A549 (cell line): ENCODE results near the gene ARMC10. TPM values are rescaled to one million over a fixed set of nuclear protein-coding genes. Genes with fewer than 3 reads are reported as not detected.

ENCODE experiments used
- ATAC-seq, 2 experiments: fragments of 200-7000 bp in 1 of 2; fragments of >200 bp in 1 of 2; cut with Nextera tagmentation in 1 of 2; cut with Tn5 transposase in 1 of 2; 3 replicates each; pipeline versions ENCODE4 v1.8.0 to v1.9.1; 2018 to 2020; ENCODE audit warnings: mild to moderate bottlenecking in 1 of 2, moderate library complexity in 1 of 2
- CTCF ChIA-PET: fragments of 300-600 bp; sonication (Branson Sonifier 250); formaldehyde crosslinking; extraction: SDS; loops from one replicate; lab custom pipeline; 2021; ENCODE audit warnings: antibody characterized with exemption, inconsistent platforms; lab: Yijun Ruan, JAX
- POLR2A ChIA-PET: fragments of 350-600 bp; formaldehyde crosslinking; extraction: SDS; loops from one replicate; lab custom pipeline; 2021; ENCODE audit warnings: antibody characterized with exemption, inconsistent platforms; lab: Yijun Ruan, JAX
- DNase-seq, 2 experiments: peaks; one replicate each; pipeline versions ENCODE4 v3.0.0 to v3.0.0-alpha.2; 2011 to 2016; ENCODE audit warnings: low read depth in 1 of 2, low spot score in 1 of 2
- FAIRE-seq: peaks from 2 replicates; lab custom pipeline; 2011; peaks lifted over from hg19 to GRCh38; lab: Jason Lieb, UNC
- H3K27ac ChIP-seq, 2 experiments: fragments of >200 bp; sonication (Bioruptor Twin); formaldehyde crosslinking; 3 replicates each; pipeline ENCODE4 v1.5.1; 2016 to 2017
- H3K4me1 ChIP-seq: fragments of >200 bp; sonication (Bioruptor Twin); formaldehyde crosslinking; 3 replicates; pipeline ENCODE4 v1.6.1; 2016
- H3K4me2 ChIP-seq: fragments of >200 bp; sonication (Bioruptor Twin); formaldehyde crosslinking; 3 replicates; pipeline ENCODE4 v1.6.1; 2016
- H3K4me3 ChIP-seq: fragments of >200 bp; sonication (Bioruptor Twin); formaldehyde crosslinking; 3 replicates; pipeline ENCODE4 v1.5.1; 2016
- H3K9me3 ChIP-seq: fragments of >200 bp; sonication (Bioruptor Twin); formaldehyde crosslinking; 3 replicates; pipeline ENCODE4 v1.6.1; 2016
- CBX2 ChIP-seq: fragments of 200-600 bp; sonication (generic); IDR thresholded peaks from 2 replicates; pipeline ENCODE4 v1.6.1; 2016; ENCODE audit warnings: low read depth, mild to moderate bottlenecking, borderline replicate concordance
- CEBPB ChIP-seq, 2 experiments: fragments of >200 bp in 1 of 2; sonication (Bioruptor Twin) in 1 of 2; formaldehyde crosslinking in 1 of 2; IDR thresholded peaks; 2 replicates each; pipeline ENCODE4 v1.6.1; 2012 to 2016
- CHD2 ChIP-seq: fragments of 150-350 bp; IDR thresholded peaks from 2 replicates; pipeline ENCODE4 v1.6.1; 2014; ENCODE audit warnings: low read length; ENCODE audit not compliant: partially characterized antibody
- CTCF ChIP-seq: fragments of >200 bp; sonication (Bioruptor Twin); formaldehyde crosslinking; IDR thresholded peaks from 3 replicates; pipeline ENCODE4 v1.5.1; 2016
- EHF ChIP-seq: fragments of 250-450 bp; sonication (Bioruptor Pico); IDR thresholded peaks from 2 replicates; pipeline ENCODE4 v1.5.0; 2020; ENCODE audit warnings: mild to moderate bottlenecking
- EHMT2 ChIP-seq: fragments of 200-600 bp; sonication (generic); IDR thresholded peaks from 2 replicates; pipeline ENCODE4 v1.6.1; 2016; ENCODE audit warnings: antibody characterized with exemption, low read depth, mild to moderate bottlenecking, moderate library complexity
- ELK1 ChIP-seq: fragments of 150-350 bp; IDR thresholded peaks from 2 replicates; pipeline ENCODE4 v1.6.1; 2014; ENCODE audit warnings: low read depth, mild to moderate bottlenecking, low read length
- EP300 ChIP-seq, 2 experiments: fragments of >200 bp; sonication (Bioruptor Twin); formaldehyde crosslinking; IDR thresholded peaks; 2 replicates in 1 of 2; 3 replicates in 1 of 2; pipeline ENCODE4 v1.6.1; 2016 to 2017
- FOSB ChIP-seq: fragments of 250-450 bp; sonication (Bioruptor Pico); IDR thresholded peaks from 2 replicates; pipeline ENCODE4 v1.5.0; 2020; ENCODE audit warnings: mild to moderate bottlenecking, moderate library complexity
- HDAC2 ChIP-seq: fragments of 200-600 bp; sonication (generic); IDR thresholded peaks from 2 replicates; pipeline ENCODE4 v1.6.1; 2016
- HEYL ChIP-seq: fragments of 250-450 bp; sonication (Bioruptor Pico); IDR thresholded peaks from 2 replicates; pipeline ENCODE4 v1.8.0; 2021; ENCODE audit warnings: mild to moderate bottlenecking, moderate library complexity
- JUN ChIP-seq, 2 experiments: fragments of >200 bp; sonication (Bioruptor Twin); formaldehyde crosslinking; IDR thresholded peaks; 2 replicates in 1 of 2; 3 replicates in 1 of 2; pipeline ENCODE4 v1.6.1; 2016 to 2017
- KDM1A ChIP-seq: fragments of 200-600 bp; sonication (generic); IDR thresholded peaks from 2 replicates; pipeline ENCODE4 v1.6.1; 2016; ENCODE audit warnings: low read depth, mild to moderate bottlenecking
- KDM5A ChIP-seq: fragments of 200-600 bp; sonication (generic); IDR thresholded peaks from 2 replicates; pipeline ENCODE4 v1.6.1; 2016; ENCODE audit warnings: antibody characterized with exemption, mild to moderate bottlenecking
- MAFK ChIP-seq: fragments of 450-650 bp; IDR thresholded peaks from 2 replicates; pipeline ENCODE4 v1.6.1; 2014; ENCODE audit not compliant: partially characterized antibody
- NFE2L2 ChIP-seq: fragments of 150-350 bp; conservative IDR thresholded peaks from 2 replicates; pipeline ENCODE4 v1.6.1; 2014; ENCODE audit warnings: low read length
- POLR2AphosphoS2 ChIP-seq: conservative IDR thresholded peaks from 2 replicates; pipeline ENCODE4 v1.6.1; 2012; ENCODE audit warnings: low read length, improper control_type of control experiment, inconsistent platforms
- RAD21 ChIP-seq, 2 experiments: fragments of >200 bp in 1 of 2; sonication (Bioruptor Twin) in 1 of 2; formaldehyde crosslinking in 1 of 2; IDR thresholded peaks in 1 of 2; conservative IDR thresholded peaks in 1 of 2; 2 replicates in 1 of 2; 3 replicates in 1 of 2; pipeline ENCODE4 v1.6.1; 2012 to 2018; ENCODE audit warnings: inconsistent platforms in 1 of 2
- RARB ChIP-seq: fragments of 250-450 bp; sonication (Bioruptor Pico); IDR thresholded peaks from 2 replicates; pipeline ENCODE4 v1.8.0; 2021; ENCODE audit warnings: mild to moderate bottlenecking, moderate library complexity
- RFX5 ChIP-seq: fragments of 450-650 bp; IDR thresholded peaks from 2 replicates; pipeline ENCODE4 v1.7.1; 2014; ENCODE audit warnings: antibody characterized with exemption, mild to moderate bottlenecking, moderate library complexity
- RNF2 ChIP-seq: fragments of 200-600 bp; sonication (generic); IDR thresholded peaks from 2 replicates; pipeline ENCODE4 v1.6.1; 2016; ENCODE audit warnings: low read depth, mild to moderate bottlenecking, antibody characterized with exemption, moderate library complexity, borderline replicate concordance
- SMC3 ChIP-seq: fragments of >200 bp; sonication (Bioruptor Twin); formaldehyde crosslinking; IDR thresholded peaks from 3 replicates; pipeline ENCODE4 v1.6.1; 2018; ENCODE audit warnings: inconsistent platforms
- TP53 ChIP-seq: fragments of 250-450 bp; sonication (Bioruptor Pico); IDR thresholded peaks from 2 replicates; pipeline ENCODE4 v1.5.0; 2021; ENCODE audit warnings: mild to moderate bottlenecking, moderate library complexity
- USF2 ChIP-seq: fragments of 450-650 bp; IDR thresholded peaks from 2 replicates; pipeline ENCODE4 v1.6.1; 2014; ENCODE audit warnings: antibody characterized with exemption
- ZC3H11A ChIP-seq: fragments of 450-650 bp; IDR thresholded peaks from 2 replicates; pipeline ENCODE4 v1.6.1; 2014; ENCODE audit warnings: antibody characterized with exemption, mild to moderate bottlenecking
- ZSCAN20 ChIP-seq: fragments of 250-450 bp; sonication (Bioruptor Pico); IDR thresholded peaks from 2 replicates; pipeline ENCODE4 v1.8.0; 2022; ENCODE audit warnings: mild to moderate bottlenecking, moderate library complexity
- WGBS: methylation state at CpG from one replicate; pipeline ENCODE4 v1.1.6; 2017; ENCODE audit errors: missing lambda C conversion rate; 5-methylcytosine and 5-hydroxymethylcytosine counted together
- polyA plus RNA-seq, 4 experiments: library from polyadenylated mRNA; depleted of rRNA in 3 of 4; stranded (reverse); fragments of >200 nt; fragmentation: RNase III in 1 of 4; extraction: RNeasy Plus Mini Kit Qiagen cat#74134 plus additional on column Dnase treatment in 1 of 4; gene quantifications; 2 replicates in 3 of 4; 3 replicates in 1 of 4; pipeline ENCODE4 v1.2.3, GENCODE V29; 2011 to 2017

ARMC10 gene
- polyA plus RNA-seq, 2 of the 4 experiments (the other 2 are of a cell fraction) = 36.6 to 63.2 TPM

GRCh38 chr7:103063895-103064294, 11.0 kb upstream of the ARMC10 start:
- 77% methylated on average over 3 of the region's 3 CpGs for WGBS
- CTCF ChIA-PET = no interaction called here
- H3K4me1 ChIP-seq = no peaks in the 10 kb centered on the region
- TF ChIP-seq USF2 (no peak), TP53 (CRISPR knock-in tag) (no peak), EP300 (IDR thresholded peaks at IDR 0.05) (no peak), ELK1 (no peak), MAFK (no peak), KDM5A (no peak), HEYL (CRISPR knock-in tag) (no peak), JUN (IDR thresholded peaks at IDR 0.05) (no peak), ZSCAN20 (CRISPR knock-in tag) (no peak), CEBPB (IDR thresholded peaks at IDR 0.05) (no peak), KDM1A (no peak), FOSB (CRISPR knock-in tag) (no peak), NFE2L2 (no peak), ZC3H11A (no peak)
- ATAC-seq (peak; percentile 55 to 65; a peak in 5 of 6 replicates), FAIRE-seq (no peak), DNase-seq (peak in 1 of 2 experiments; percentile 17)
- POLR2A ChIA-PET = interaction anchor here (0.6 kb wide), 1 partner anchor 201 kb away, joined by 3 read pairs; no protein-coding TSS in a partner anchor
- no peak overlapping the region for H3K4me2 ChIP-seq
- no peak overlapping the region for H3K27ac ChIP-seq
- H3K4me3 ChIP-seq = no peak overlapping the region
- H3K9me3 ChIP-seq = no peaks in the 10 kb centered on the region

GRCh38 chr7:103065667-103066066, 9.3 kb upstream of the ARMC10 start:
- CTCF ChIA-PET = interaction anchor here (1.1 to 1.2 kb wide), 2 partner anchors 12 to 19 kb away, joined by 3 to 4 read pairs; no protein-coding TSS in a partner anchor
- Histone ChIP-seq H3K4me1 (no peaks in the 10 kb centered on the region), H3K27ac (no peak overlapping the region), H3K4me3 (no peak overlapping the region), H3K4me2 (no peak overlapping the region), H3K9me3 (no peaks in the 10 kb centered on the region)
- WGBS = 0% methylated on average over 1 of the region's 1 CpG
- no peak for FAIRE-seq
- POLR2A ChIA-PET = interaction anchor here (2.0 kb wide), 1 partner anchor 9 kb away, joined by 4 read pairs; the partner anchor contains the start of genes ARMC10 and FBXL13
- peak; percentile 42 for TF ChIP-seq CTCF
- peak; percentile 56 for TF ChIP-seq SMC3
- no peak for TF ChIP-seq RARB (CRISPR knock-in tag)
- TF ChIP-seq RAD21 (conservative IDR thresholded peaks at IDR 0.05 in 1 of 2, IDR thresholded peaks at IDR 0.05 in 1 of 2) = peak; percentile 44 to 66
- DNase-seq = peak; percentile 17 to 48
- peak; percentile 72 to 90; a peak in 3 of 6 replicates for ATAC-seq

GRCh38 chr7:103068414-103069403, 6.2 kb upstream of the ARMC10 start:
- H3K27ac ChIP-seq = no peak overlapping the region
- CTCF ChIA-PET = interaction anchor here (0.8 kb wide), 1 partner anchor 8 kb away, joined by 6 read pairs; no protein-coding TSS in a partner anchor
- ATAC-seq (no peak), FAIRE-seq (no peak), DNase-seq (no peak)
- 63% methylated on average over 18 of the region's 23 CpGs for WGBS
- POLR2A ChIA-PET = no interaction called here
- H3K4me3 ChIP-seq = no peak overlapping the region
- TF ChIP-seq EHF (CRISPR knock-in tag) (no peak), HEYL (CRISPR knock-in tag) (no peak), SMC3 (no peak), JUN (IDR thresholded peaks at IDR 0.05) (no peak), KDM1A (no peak), EHMT2 (no peak), HDAC2 (no peak), RFX5 (no peak), RNF2 (no peak), ZC3H11A (no peak), CBX2 (no peak), POLR2AphosphoS2 (no peak), CEBPB (IDR thresholded peaks at IDR 0.05) (no peak), CHD2 (no peak)
- no peak overlapping the region for H3K4me2 ChIP-seq
- no peaks in the 10 kb centered on the region for H3K9me3 ChIP-seq
- H3K4me1 ChIP-seq = peaks cover 4% of the 10 kb centered on the region
